Retina (tissue), 1 donor: Measurements from ENCODE around the gene SH3GL3.

ENCODE experiments used
- DNase-seq: peaks from one replicate; pipeline ENCODE4 v3.0.0-alpha.2; 2016

The SH3GL3 gene

GRCh38 chr15:83462953-83463433 is 15.9 kb downstream of the SH3GL3 start:
- no peak for DNase-seq

GRCh38 chr15:83470887-83471286 is 23.7 kb downstream of the SH3GL3 start:
- no peak for DNase-seq

GRCh38 chr15:83471307-83471866 is 24.2 kb downstream of the SH3GL3 start:
- no peak for DNase-seq

- no peak for DNase-seq
Observed at GRCh38 chr15:83472151-83472550, 25.0 kb downstream of the SH3GL3 start.

DNA sequence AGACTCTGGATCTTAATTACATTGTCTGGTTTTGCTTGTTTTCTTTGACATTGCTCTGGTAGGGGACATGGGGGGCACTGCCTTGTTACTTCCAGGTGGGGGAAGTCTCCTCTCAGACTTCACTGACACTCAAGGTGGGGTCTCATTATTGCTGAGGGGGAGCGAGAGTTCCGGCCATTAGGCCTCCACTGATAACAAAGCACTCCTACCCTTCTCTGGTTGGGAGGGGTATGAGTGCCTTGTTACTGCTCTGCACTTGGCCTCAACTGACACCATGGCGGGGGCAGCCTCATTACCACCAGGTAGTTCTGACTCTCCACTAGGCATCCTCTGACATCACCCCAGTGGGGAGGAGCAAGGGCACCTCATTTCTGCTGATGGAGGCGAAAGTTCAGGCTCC is 25.7 kb downstream of the SH3GL3 start:
- DNase-seq = no peak

- DNase-seq = no peak
Observed at GRCh38 chr15:83474578-83474977, 27.4 kb downstream of the SH3GL3 start.

DNA sequence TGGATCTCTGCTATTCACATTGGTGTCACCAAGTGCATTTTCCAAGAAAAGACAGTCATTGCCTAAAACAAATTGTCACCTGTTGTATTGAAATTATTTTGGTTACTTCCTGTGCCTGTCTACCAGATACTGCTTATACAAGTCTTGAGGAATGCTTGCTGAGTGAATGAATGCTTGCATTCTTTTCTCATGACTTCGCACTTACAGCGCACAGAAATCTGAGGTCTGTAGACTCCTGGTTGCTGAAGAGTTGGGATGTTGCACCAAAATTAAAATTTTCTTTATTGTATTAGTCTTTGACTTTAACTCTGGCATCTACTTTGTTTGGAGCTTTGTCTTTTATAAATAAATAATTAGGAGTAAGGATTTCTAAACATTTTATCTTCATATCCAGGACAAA is 28.4 kb downstream of the SH3GL3 start:
- no peak for DNase-seq

DNA sequence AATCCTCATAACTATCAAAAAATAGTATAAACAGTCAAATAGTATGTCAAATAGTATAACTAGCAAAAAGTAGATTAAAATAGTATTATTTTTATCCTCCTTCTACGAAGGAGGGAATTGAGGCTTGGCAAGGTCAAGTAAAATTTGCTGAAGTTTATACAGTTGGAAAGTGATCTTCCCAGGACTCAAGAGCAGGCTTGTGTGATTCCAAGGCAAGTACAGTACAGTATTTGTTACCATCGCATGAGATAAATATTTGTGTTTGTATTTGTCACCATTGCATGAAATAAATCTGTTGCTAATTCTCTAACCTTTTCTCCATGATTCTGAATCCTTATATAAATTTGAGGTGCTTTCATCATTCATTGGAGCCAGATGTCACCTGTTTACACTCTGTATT is 28.9 kb downstream of the SH3GL3 start:
- no peak for DNase-seq

GRCh38 chr15:83476708-83477107 is 29.6 kb downstream of the SH3GL3 start:
- DNase-seq = no peak

- DNase-seq = no peak
Observed at GRCh38 chr15:83477172-83477807, 30.1 kb downstream of the SH3GL3 start.

DNA sequence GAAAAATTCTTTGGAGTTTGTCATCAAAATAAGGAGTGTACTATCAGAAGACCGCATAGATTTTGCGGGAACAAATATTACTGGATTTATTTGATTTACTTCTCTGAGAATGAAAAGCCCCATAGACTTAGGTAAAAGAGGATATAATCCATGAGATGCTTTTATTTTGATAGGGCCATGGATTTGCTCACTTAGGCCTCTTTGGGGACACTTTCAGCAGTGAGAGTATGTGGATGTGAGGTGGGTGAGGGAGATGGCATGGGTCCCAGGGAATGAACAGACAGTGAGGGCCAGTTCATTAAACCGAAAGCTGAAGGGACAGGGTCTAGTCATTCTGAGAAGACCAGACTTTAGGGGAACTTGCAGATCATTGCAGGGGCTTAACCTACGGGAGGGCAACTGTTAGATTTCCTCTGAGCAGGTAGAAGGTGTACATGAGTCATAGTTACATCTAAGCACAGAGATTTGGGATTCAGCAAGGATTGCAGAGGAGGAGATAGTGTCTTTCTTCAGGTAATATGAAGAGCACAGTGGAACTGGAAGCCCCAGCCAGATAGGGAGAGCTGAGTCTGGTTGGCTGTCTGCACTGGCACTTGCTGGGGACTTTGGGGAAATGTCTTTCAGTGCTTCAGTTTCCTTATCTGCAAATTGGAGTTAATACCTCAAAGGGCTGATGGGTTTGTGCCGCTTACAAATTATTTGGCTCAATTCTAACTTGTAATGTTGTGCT is 30.8 kb downstream of the SH3GL3 start:
- DNase-seq = no peak

DNA sequence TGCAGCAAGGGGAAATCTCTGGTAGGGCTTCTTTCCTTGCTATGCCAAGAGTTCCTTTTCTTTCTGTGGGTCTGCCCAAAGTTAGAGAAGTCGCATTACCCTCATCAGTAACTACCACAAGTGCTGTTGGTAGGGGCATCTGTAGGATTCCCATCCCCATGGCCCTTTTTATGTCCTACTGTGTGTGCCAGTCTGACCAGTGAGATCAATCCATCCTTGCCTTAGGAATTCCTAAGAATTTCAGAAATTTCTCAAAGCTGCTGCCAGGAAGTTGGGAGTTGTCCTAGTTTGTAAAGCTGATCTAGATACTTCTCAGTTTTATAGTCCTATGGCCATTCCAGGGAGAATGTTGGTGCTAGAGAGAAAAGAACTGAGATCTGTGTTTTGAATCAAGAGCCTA is 36.5 kb downstream of the SH3GL3 start:
- DNase-seq = no peak

DNA sequence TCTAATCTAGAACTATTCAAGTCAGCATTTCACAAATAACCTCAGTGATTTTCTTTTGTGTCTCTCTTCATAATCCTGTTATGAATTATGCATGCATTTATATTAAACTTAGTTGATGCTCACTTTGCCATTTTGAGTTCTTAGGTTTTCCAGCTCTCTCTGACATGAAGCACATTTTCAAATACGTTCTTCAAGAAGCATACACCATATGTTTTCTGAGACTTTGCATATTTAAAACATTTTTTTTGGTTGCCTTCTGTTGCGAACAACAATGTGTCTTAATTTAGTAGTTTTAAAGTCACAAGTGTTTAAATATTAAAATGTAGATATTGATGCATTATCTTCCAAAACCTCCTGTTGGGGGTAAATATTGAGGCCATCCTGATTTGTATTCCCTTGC is 37.5 kb downstream of the SH3GL3 start:
- no peak for DNase-seq

GRCh38 chr15:83486363-83486762 is 39.2 kb downstream of the SH3GL3 start:
- no peak for DNase-seq

- no peak for DNase-seq
Observed at GRCh38 chr15:83487519-83487918, 40.4 kb downstream of the SH3GL3 start.

DNA sequence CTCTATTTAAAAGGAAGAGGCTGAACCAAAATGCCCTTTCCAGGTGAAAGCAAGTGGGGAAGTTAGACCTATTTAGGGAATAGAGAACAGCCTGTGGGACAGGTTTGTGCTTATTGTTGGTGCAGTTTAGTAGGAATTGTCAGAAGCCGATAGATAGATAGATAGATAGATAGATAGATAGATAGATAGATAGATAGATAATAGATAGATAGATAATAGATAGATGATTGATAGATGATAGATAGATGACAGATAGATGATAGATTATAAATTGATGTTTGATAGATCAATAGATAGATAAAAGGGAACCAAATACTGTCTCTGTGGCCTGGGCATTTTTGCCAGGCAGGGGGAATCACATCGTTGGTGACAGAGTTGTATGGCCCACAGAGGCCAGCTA is 42.5 kb downstream of the SH3GL3 start:
- DNase-seq = no peak

DNA sequence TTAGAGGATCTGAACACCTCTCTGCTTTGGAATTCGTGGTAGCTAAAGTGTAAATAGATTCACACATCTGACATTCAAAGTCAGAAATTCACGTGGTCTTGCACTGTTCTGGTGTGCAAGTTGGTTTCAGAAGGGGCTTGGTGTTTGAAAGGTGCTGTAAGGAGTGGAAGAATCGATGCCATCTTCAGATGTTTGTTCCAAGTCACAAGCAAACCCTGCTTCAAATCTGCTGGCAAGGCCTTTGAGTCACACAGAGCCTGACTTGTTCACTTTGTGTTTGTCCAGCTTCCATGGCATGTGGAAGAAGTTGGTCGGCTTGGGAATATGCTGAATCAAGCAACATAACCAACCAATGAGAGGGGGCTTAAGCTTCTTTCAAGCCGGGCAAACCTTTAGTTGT is 44.3 kb downstream of the SH3GL3 start:
- DNase-seq = no peak

DNA sequence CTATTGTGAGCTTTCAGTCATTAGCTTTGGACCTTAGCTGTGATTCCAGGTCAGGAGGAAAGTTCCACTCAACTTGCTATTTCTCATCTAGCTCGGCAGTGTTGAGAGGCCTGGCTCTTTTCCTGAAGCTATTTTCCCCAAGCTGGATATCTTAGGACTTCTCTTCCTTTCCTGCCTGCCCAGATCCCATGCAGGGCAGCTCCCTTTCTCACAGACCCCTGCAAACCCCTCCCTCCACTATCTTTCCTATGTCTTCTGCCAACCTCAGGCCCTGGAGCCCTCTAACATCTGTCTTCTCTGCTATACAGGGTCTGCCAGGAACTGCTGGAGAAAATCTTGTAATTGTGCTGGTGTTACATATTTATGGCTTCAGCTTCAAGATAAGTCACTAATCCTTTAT is 49.6 kb downstream of the SH3GL3 start:
- no peak for DNase-seq

GRCh38 chr15:83498374-83498773 is 51.2 kb downstream of the SH3GL3 start:
- no peak for DNase-seq

DNA sequence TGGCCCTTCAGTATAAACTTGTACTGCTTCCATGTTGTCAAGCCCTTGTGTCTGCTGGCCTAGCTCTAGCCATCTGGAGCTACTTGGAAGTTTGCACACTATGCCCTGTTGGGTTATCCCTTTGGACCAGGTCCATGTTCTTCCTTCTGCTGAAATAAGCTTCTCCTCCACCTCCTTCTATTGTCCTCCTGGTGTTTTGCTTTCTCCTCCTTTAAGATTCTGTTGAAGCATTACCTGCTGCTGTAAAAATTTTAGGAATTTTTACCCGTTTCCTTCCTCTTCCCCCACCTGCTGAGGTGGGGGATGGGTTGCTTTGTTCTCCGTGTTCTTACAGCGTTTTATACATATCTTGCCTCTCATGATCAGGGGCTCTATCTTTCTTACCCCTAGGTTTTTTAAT is 51.7 kb downstream of the SH3GL3 start:
- DNase-seq = no peak

DNA sequence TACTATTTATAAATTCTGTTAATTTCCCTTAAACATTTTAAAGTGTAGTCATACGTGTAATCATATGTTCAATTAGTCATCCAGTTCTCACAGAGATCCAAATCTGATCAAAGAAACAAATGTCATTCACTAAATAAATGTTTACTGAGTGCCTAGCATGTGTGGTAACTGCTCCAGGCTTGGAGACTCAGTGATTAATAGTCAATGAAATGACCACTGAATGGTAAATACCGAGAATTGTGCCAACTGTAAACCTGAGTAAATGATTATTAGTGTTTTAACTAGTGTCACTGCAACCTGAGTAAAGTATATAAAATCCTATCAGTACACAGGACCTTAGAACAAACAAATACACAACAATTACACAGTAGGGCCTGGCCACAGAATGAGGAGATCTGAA is 52.3 kb downstream of the SH3GL3 start:
- DNase-seq = no peak

- no peak for DNase-seq
Observed at GRCh38 chr15:83503595-83504364, 56.6 kb downstream of the SH3GL3 start.

- DNase-seq = no peak
Observed at GRCh38 chr15:83504365-83504764, 57.2 kb downstream of the SH3GL3 start.

- DNase-seq = no peak
Observed at GRCh38 chr15:83510001-83510400, 62.9 kb downstream of the SH3GL3 start.
